Measurements from ENCODE around the gene XKR8. TPM values are rescaled to one million over a fixed set of nuclear protein-coding genes. Genes with fewer than 3 reads are reported as not detected.

Gene XKR8
- total RNA-seq, 2 donors from 2014 or later, result 7.1 to 9.8 TPM

DNA sequence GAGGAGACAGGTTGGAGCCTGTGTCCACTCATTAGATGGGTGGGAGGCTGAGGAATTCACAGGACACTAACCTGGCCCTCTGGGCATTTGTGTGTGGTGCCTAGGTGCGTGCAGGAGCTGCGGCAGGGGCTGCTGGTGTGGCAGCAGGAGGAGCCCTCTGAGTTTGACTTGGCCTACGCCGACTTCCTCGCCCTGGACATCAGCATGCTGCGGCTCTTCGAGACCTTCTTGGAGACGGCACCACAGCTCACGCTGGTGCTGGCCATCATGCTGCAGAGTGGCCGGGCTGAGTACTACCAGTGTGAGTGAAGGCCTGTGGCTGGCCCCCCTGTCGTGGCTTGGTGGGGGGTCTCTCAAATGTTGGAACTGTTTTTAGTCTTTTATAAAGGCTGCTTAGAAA, 3.6 kb downstream of the XKR8 start:
- DNase-seq, result no peak
- Histone ChIP-seq H3K27ac (no peak overlapping the region), H3K9ac (ENCODE audit: low read depth in 2 of 2, low read length in 2 of 2) (no peak overlapping the region), H3K36me3 (peaks cover 5% of the 10 kb centered on the region), H3K4me1 (peaks cover 3% of the 10 kb centered on the region), H3K9me3 (no peaks in the 10 kb centered on the region), H3K27me3 (no peaks in the 10 kb centered on the region), H3K4me3 (no peak overlapping the region)
- intact Hi-C loops (cut with DNase I), result no loop called here
- TF ChIP-seq CTCF (IDR thresholded peaks at IDR 0.05), result no peak

- Histone ChIP-seq H3K4me1 (no peaks in the 10 kb centered on the region), H3K9ac (ENCODE audit: low read depth in 2 of 2, low read length in 2 of 2) (no peak overlapping the region), H3K4me3 (no peak overlapping the region), H3K36me3 (peaks cover 5% of the 10 kb centered on the region), H3K27me3 (no peaks in the 10 kb centered on the region), H3K9me3 (no peaks in the 10 kb centered on the region), H3K27ac (no peak overlapping the region)
- no peak for TF ChIP-seq CTCF (IDR thresholded peaks at IDR 0.05)
- intact Hi-C loops (cut with DNase I), result no loop called here
- DNase-seq, result no peak
Measured at GRCh38 chr1:27966402-27967105, 6.8 kb downstream of the XKR8 start.

GRCh38 chr1:27967106-27967883, 7.5 kb downstream of the XKR8 start:
- H3K27me3 ChIP-seq, result no peaks in the 10 kb centered on the region
- no peaks in the 10 kb centered on the region for H3K9me3 ChIP-seq
- no peak overlapping the region for H3K9ac ChIP-seq (ENCODE audit: low read depth in 2 of 2, low read length in 2 of 2)
- peaks cover 5% of the 10 kb centered on the region for H3K36me3 ChIP-seq
- H3K4me1 ChIP-seq, result no peaks in the 10 kb centered on the region
- DNase-seq, result no peak
- no peak overlapping the region for H3K4me3 ChIP-seq
- H3K27ac ChIP-seq, result no peak overlapping the region
- no peak for TF ChIP-seq CTCF (IDR thresholded peaks at IDR 0.05)
- intact Hi-C loops (cut with DNase I), result no loop called here

GRCh38 chr1:27967884-27968466, 8.2 kb downstream of the XKR8 start:
- H3K9me3 ChIP-seq, result no peaks in the 10 kb centered on the region
- no peak overlapping the region for H3K27ac ChIP-seq
- H3K4me3 ChIP-seq, result no peak overlapping the region
- no peaks in the 10 kb centered on the region for H3K4me1 ChIP-seq
- no peak for DNase-seq
- H3K27me3 ChIP-seq, result no peaks in the 10 kb centered on the region
- intact Hi-C loops (cut with DNase I), result no loop called here
- H3K9ac ChIP-seq (ENCODE audit: low read depth in 2 of 2, low read length in 2 of 2), result no peak overlapping the region
- TF ChIP-seq CTCF (IDR thresholded peaks at IDR 0.05), result no peak
- peaks cover 5% of the 10 kb centered on the region for H3K36me3 ChIP-seq

GRCh38 chr1:27968692-27969091, 8.9 kb downstream of the XKR8 start:
- Histone ChIP-seq H3K4me3 (no peak overlapping the region), H3K27ac (no peak overlapping the region), H3K4me1 (no peaks in the 10 kb centered on the region), H3K9ac (ENCODE audit: low read depth in 2 of 2, low read length in 2 of 2) (no peak overlapping the region), H3K9me3 (no peaks in the 10 kb centered on the region), H3K27me3 (no peaks in the 10 kb centered on the region), H3K36me3 (peaks cover 5% of the 10 kb centered on the region)
- intact Hi-C loops (cut with DNase I), result no loop called here
- TF ChIP-seq CTCF (IDR thresholded peaks at IDR 0.05), result no peak
- peak; percentile 48 for DNase-seq
